ENCODE results near the gene DSCAML1.

GRCh38 chr11:117410238-117410637 lies 386.8 kb downstream of the DSCAML1 start:
- TF ChIP-seq, protein P1, sequence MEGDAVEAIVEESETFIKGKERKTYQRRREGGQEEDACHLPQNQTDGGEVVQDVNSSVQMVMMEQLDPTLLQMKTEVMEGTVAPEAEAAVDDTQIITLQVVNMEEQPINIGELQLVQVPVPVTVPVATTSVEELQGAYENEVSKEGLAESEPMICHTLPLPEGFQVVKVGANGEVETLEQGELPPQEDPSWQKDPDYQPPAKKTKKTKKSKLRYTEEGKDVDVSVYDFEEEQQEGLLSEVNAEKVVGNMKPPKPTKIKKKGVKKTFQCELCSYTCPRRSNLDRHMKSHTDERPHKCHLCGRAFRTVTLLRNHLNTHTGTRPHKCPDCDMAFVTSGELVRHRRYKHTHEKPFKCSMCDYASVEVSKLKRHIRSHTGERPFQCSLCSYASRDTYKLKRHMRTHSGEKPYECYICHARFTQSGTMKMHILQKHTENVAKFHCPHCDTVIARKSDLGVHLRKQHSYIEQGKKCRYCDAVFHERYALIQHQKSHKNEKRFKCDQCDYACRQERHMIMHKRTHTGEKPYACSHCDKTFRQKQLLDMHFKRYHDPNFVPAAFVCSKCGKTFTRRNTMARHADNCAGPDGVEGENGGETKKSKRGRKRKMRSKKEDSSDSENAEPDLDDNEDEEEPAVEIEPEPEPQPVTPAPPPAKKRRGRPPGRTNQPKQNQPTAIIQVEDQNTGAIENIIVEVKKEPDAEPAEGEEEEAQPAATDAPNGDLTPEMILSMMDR (IDR thresholded peaks at IDR 0.05) = no peak
- no peak for TF ChIP-seq POLR2A (IDR thresholded peaks at IDR 0.05)
